GM18858 (cell line): Measurements from ENCODE around the gene FASTKD1.

Experiments used
- ATAC-seq: cut with Tn5 transposase; IDR thresholded peaks from one replicate; pipeline ENCODE4 v1.9.1; 2021; ENCODE audit not compliant: unreplicated experiment

The FASTKD1 gene

GRCh38 chr2:169509955-169510354 lies 63.7 kb downstream of the FASTKD1 start:
- no peak for ATAC-seq

GRCh38 chr2:169509298-169509885 lies 64.3 kb downstream of the FASTKD1 start, which contains the start of gene KLHL41:
KLHL41 (plus strand) TSS chr2:169509702; CDS start chr2:169509779, 77 bp downstream.
- ATAC-seq: no peak

GRCh38 chr2:169507698-169508097 lies 66.0 kb downstream of the FASTKD1 start:
- no peak for ATAC-seq

- no peak for ATAC-seq
These were observed 69.0 kb downstream of the FASTKD1 start for GRCh38 chr2:169504651-169505050.

- ATAC-seq: no peak
These were observed 78.2 kb downstream of the FASTKD1 start for GRCh38 chr2:169495310-169495928.

- no peak for ATAC-seq
These were observed 80.3 kb downstream of the FASTKD1 start for GRCh38 chr2:169493360-169493759.

GRCh38 chr2:169491378-169491777 lies 82.3 kb downstream of the FASTKD1 start:
- no peak for ATAC-seq

- ATAC-seq: no peak
These were observed 82.8 kb downstream of the FASTKD1 start for GRCh38 chr2:169490834-169491233.

- no peak for ATAC-seq
These were observed 87.2 kb downstream of the FASTKD1 start for GRCh38 chr2:169486487-169486886.

GRCh38 chr2:169485650-169486138 lies 88.0 kb downstream of the FASTKD1 start:
- no peak for ATAC-seq

GRCh38 chr2:169480079-169480465 lies 93.6 kb downstream of the FASTKD1 start:
- no peak for ATAC-seq
